IPS DF 6.9 (cell line): ENCODE measurements around the gene CLTCL1.
A peak's percentile ranks its signal among the peaks of the same experiment; 100 is the strongest.

Experiments used
- DNase-seq: peaks from one replicate; pipeline ENCODE4 v3.0.0-alpha.2; 2013; ENCODE audit warnings: low read depth, low spot score
- H3K27ac ChIP-seq: one replicate; pipeline ENCODE4 v1.5.1; 2013; ENCODE audit warnings: low read length, control low read depth
- H3K27me3 ChIP-seq: 2 replicates; pipeline ENCODE4 v1.6.1; 2013; ENCODE audit warnings: mild to moderate bottlenecking, low read length; ENCODE audit not compliant: control insufficient read depth, insufficient read depth
- H3K36me3 ChIP-seq: 2 replicates; pipeline ENCODE4 v1.6.1; 2013; ENCODE audit warnings: low read length; ENCODE audit not compliant: control insufficient read depth, insufficient read depth
- H3K4me1 ChIP-seq: 2 replicates; pipeline ENCODE4 v1.6.1; 2013; ENCODE audit warnings: low read length; ENCODE audit not compliant: control insufficient read depth, insufficient read depth
- H3K4me3 ChIP-seq: 2 replicates; pipeline ENCODE4 v1.5.1; 2013; ENCODE audit warnings: mild to moderate bottlenecking, low read length
- H3K9me3 ChIP-seq: 2 replicates; pipeline ENCODE4 v1.6.1; 2013; ENCODE audit warnings: low read length, inconsistent platforms; ENCODE audit not compliant: control insufficient read depth, insufficient read depth
- WGBS: extraction: QIAGEN DNeasy Blood & Tissue Kit; methylation state at CpG from one replicate; pipeline ENCODE4 v1.1.7; 2013; ENCODE audit warnings: mixed read lengths, missing lambda C conversion rate; ENCODE audit not compliant: insufficient read length, insufficient coverage; 5-methylcytosine and 5-hydroxymethylcytosine counted together

Gene CLTCL1

GRCh38 chr22:19175602-19176174, 115.8 kb downstream of the CLTCL1 start:
- no CpG with 5 or more reads among the region's 21 CpGs for WGBS
- peaks cover 11% of the 10 kb centered on the region for H3K36me3 ChIP-seq
- H3K9me3 ChIP-seq = no peaks in the 10 kb centered on the region
- peaks cover 11% of the 10 kb centered on the region for H3K4me1 ChIP-seq
- H3K4me3 ChIP-seq = no peak overlapping the region
- DNase-seq = no peak
- H3K27me3 ChIP-seq = no peaks in the 10 kb centered on the region
- no peak overlapping the region for H3K27ac ChIP-seq

GRCh38 chr22:19175026-19175601, 116.4 kb downstream of the CLTCL1 start:
- no peaks in the 10 kb centered on the region for H3K9me3 ChIP-seq
- H3K4me1 ChIP-seq = peaks cover 13% of the 10 kb centered on the region
- H3K36me3 ChIP-seq = peaks cover 11% of the 10 kb centered on the region
- H3K27me3 ChIP-seq = no peaks in the 10 kb centered on the region; the same call in 1 of the 2 replicates
- no peak overlapping the region for H3K4me3 ChIP-seq
- no peak for DNase-seq
- no CpG with 5 or more reads among the region's 7 CpGs for WGBS
- no peak overlapping the region for H3K27ac ChIP-seq

- H3K27ac ChIP-seq = no peak overlapping the region
- DNase-seq = no peak
Observed at GRCh38 chr22:19174106-19175025, 117.2 kb downstream of the CLTCL1 start.

GRCh38 chr22:19173047-19174035, 118.2 kb downstream of the CLTCL1 start:
- Histone ChIP-seq H3K9me3 (no peaks in the 10 kb centered on the region), H3K4me1 (peaks cover 13% of the 10 kb centered on the region), H3K36me3 (peaks cover 11% of the 10 kb centered on the region), H3K27ac (no peak overlapping the region), H3K4me3 (no peak overlapping the region), H3K27me3 (no peaks in the 10 kb centered on the region; the same call in 1 of the 2 replicates)
- WGBS = no CpG with 5 or more reads among the region's 19 CpGs
- DNase-seq = no peak

More at GRCh38 chr22:19174106-19175025, 117.2 kb downstream of the CLTCL1 start:
- peaks cover 13% of the 10 kb centered on the region for H3K4me1 ChIP-seq
- H3K4me3 ChIP-seq = no peak overlapping the region
- peaks cover 11% of the 10 kb centered on the region for H3K36me3 ChIP-seq
- WGBS = no CpG with 5 or more reads among the region's 14 CpGs
- no peaks in the 10 kb centered on the region; the same call in 1 of the 2 replicates for H3K27me3 ChIP-seq
- no peaks in the 10 kb centered on the region for H3K9me3 ChIP-seq

- no peak for DNase-seq
- no peaks in the 10 kb centered on the region; the same call in 1 of the 2 replicates for H3K27me3 ChIP-seq
- H3K4me1 ChIP-seq = peaks cover 12% of the 10 kb centered on the region
- peaks cover 11% of the 10 kb centered on the region for H3K36me3 ChIP-seq
- peak overlapping the region; percentile 73 for H3K4me3 ChIP-seq
- WGBS = no CpG with 5 or more reads among the region's 13 CpGs
- no peak overlapping the region for H3K27ac ChIP-seq
- no peaks in the 10 kb centered on the region for H3K9me3 ChIP-seq
Observed at GRCh38 chr22:19172213-19173046, 119.1 kb downstream of the CLTCL1 start.

GRCh38 chr22:19169947-19170318, 121.6 kb downstream of the CLTCL1 start:
- H3K4me1 ChIP-seq = peaks cover 8% of the 10 kb centered on the region
- no peak overlapping the region for H3K4me3 ChIP-seq
- no peaks in the 10 kb centered on the region for H3K36me3 ChIP-seq
- H3K27ac ChIP-seq = no peak overlapping the region
- H3K9me3 ChIP-seq = no peaks in the 10 kb centered on the region
- no peak for DNase-seq
- H3K27me3 ChIP-seq = no peaks in the 10 kb centered on the region; the same call in 1 of the 2 replicates
- WGBS = no CpG with 5 or more reads among the region's 7 CpGs

GRCh38 chr22:19169002-19169946, 122.2 kb downstream of the CLTCL1 start:
- WGBS = no CpG with 5 or more reads among the region's 58 CpGs
- no peaks in the 10 kb centered on the region for H3K36me3 ChIP-seq
- DNase-seq = no peak
- peaks cover 6% of the 10 kb centered on the region for H3K4me1 ChIP-seq
- H3K27me3 ChIP-seq = no peaks in the 10 kb centered on the region; the same call in 1 of the 2 replicates
- H3K4me3 ChIP-seq = no peak overlapping the region; the same call in 1 of the 2 replicates
- no peaks in the 10 kb centered on the region for H3K9me3 ChIP-seq
- no peak overlapping the region for H3K27ac ChIP-seq

GRCh38 chr22:19168088-19168890, 123.2 kb downstream of the CLTCL1 start:
- H3K4me1 ChIP-seq = peaks cover 3% of the 10 kb centered on the region; the same call in 1 of the 2 replicates
- no peaks in the 10 kb centered on the region for H3K36me3 ChIP-seq
- no peaks in the 10 kb centered on the region; the same call in 1 of the 2 replicates for H3K27me3 ChIP-seq
- no peak for DNase-seq
- no peak overlapping the region for H3K27ac ChIP-seq
- no peak overlapping the region for H3K4me3 ChIP-seq
- no CpG with 5 or more reads among the region's 17 CpGs for WGBS
- H3K9me3 ChIP-seq = no peaks in the 10 kb centered on the region
